Lung (tissue), 12 donors: ENCODE data around the gene SLC25A33. TPM values are rescaled to one million over a fixed set of nuclear protein-coding genes. Genes with fewer than 3 reads are reported as not detected.
"Not testable (repeated sequence)": the region's sequence is repeated elsewhere in the genome, so short reads cannot be mapped to it uniquely, and the experiment has no call there.

Experiments
- ATAC-seq: fragments of 200-7000 bp; cut with Tn5 transposase; one replicate; pipeline ENCODE4 v1.9.1; 2020; ENCODE audit warnings: moderate number of reproducible peaks; ENCODE audit not compliant: insufficient read depth, low FRiP score
- DNase-seq, 3 donors: peaks; one replicate each; pipeline ENCODE4 v3.0.0-alpha.2; 2013 to 2017
- H3K27ac ChIP-seq, 2 donors: one replicate each; pipeline ENCODE4 v1.5.1; 2013; ENCODE audit warnings: mild to moderate bottlenecking in 2 of 2, moderate library complexity in 2 of 2, control low read depth in 1 of 2, inconsistent platforms in 1 of 2, low read depth in 1 of 2, low read length in 1 of 2
- H3K27me3 ChIP-seq, 3 donors: one replicate each; pipeline ENCODE4 v1.5.1; 2013; ENCODE audit warnings: low read length in 2 of 3; ENCODE audit not compliant: control insufficient read depth in 3 of 3, insufficient read depth in 3 of 3
- H3K36me3 ChIP-seq, 4 donors: one replicate each; pipeline ENCODE4 v1.5.1; 2013; ENCODE audit warnings: low read length in 4 of 4, mild to moderate bottlenecking in 1 of 4, moderate library complexity in 1 of 4; ENCODE audit not compliant: control insufficient read depth in 4 of 4, insufficient read depth in 4 of 4
- H3K4me1 ChIP-seq, 5 donors: one replicate each; pipeline ENCODE4 v1.5.1; 2013; ENCODE audit warnings: low read length in 5 of 5, mild to moderate bottlenecking in 2 of 5, moderate library complexity in 1 of 5; ENCODE audit not compliant: control insufficient read depth in 5 of 5, insufficient read depth in 5 of 5
- H3K4me3 ChIP-seq: one replicate; pipeline ENCODE4 v1.5.1; 2013; ENCODE audit warnings: mild to moderate bottlenecking, control low read depth, moderate library complexity
- H3K9ac ChIP-seq, 2 donors: one replicate each; pipeline ENCODE4 v1.5.1; 2013; ENCODE audit warnings: low read length in 2 of 2, control low read depth in 1 of 2; ENCODE audit not compliant: insufficient read depth in 1 of 2
- H3K9me3 ChIP-seq, 4 donors: one replicate each; pipeline ENCODE4 v1.5.1; 2013; ENCODE audit warnings: low read length in 3 of 4, mild to moderate bottlenecking in 1 of 4, moderate library complexity in 1 of 4; ENCODE audit not compliant: control insufficient read depth in 4 of 4, insufficient read depth in 3 of 4
- CTCF ChIP-seq: IDR thresholded peaks from 2 replicates; pipeline ENCODE4 v1.5.1; 2012; ENCODE audit warnings: mild to moderate bottlenecking; ENCODE audit errors: control extremely low read depth, extremely low read depth
- WGBS, 2 donors: extraction: QIAGEN DNeasy Blood & Tissue Kit; methylation state at CpG; one replicate each; pipeline ENCODE4 v1.1.7; 2013; 5-methylcytosine and 5-hydroxymethylcytosine counted together
- polyA plus RNA-seq, 2 donors: library from polyadenylated mRNA; stranded (reverse); fragments of 200-250 nt; gene quantifications; one replicate each; pipeline ENCODE4 v1.2.1, GENCODE V29; 2013
- total RNA-seq, 2 donors: library from RNA; depleted of rRNA in 1 of 2; stranded (reverse); fragments of >200 nt in 1 of 2; gene quantifications; one replicate each; pipeline ENCODE4 v1.2.1, GENCODE V29; 2014 to 2021
- donor health status: control.
- donor health status: control.
- donor health status: Bipolar disorder and iron deficiency.
- donor health status: healthy.
- donor health status: DM: yes; HTN: yes; CAD: no.

Gene SLC25A33
- total and polyA plus RNA-seq, 4 donors = 3.2 to 5.2 (median 4.5) TPM

- no peak for DNase-seq
- Histone ChIP-seq H3K4me1 (no peaks in the 10 kb centered on the region), H3K4me3 (no peak overlapping the region), H3K9ac (no peak overlapping the region), H3K27ac (no peak overlapping the region), H3K9me3 (no peaks in the 10 kb centered on the region), H3K27me3 (no peaks in the 10 kb centered on the region), H3K36me3 (no peaks in the 10 kb centered on the region)
- WGBS, 2 donors = 93 to 98% methylated on average over 2 of the region's 2 CpGs
- no peak for ATAC-seq
- TF ChIP-seq CTCF = no peak
These were observed 84.8 kb downstream of the SLC25A33 start for GRCh38 chr1:9624081-9624480.

- H3K9ac ChIP-seq, H3K27me3 ChIP-seq, DNase-seq, H3K36me3 ChIP-seq, H3K9me3 ChIP-seq, ATAC-seq, H3K27ac ChIP-seq, H3K4me3 ChIP-seq, H3K4me1 ChIP-seq: not testable (repeated sequence)
- 95 to 98% methylated on average over 3 of the region's 3 CpGs for WGBS, 2 donors
These were observed 85.8 kb downstream of the SLC25A33 start for GRCh38 chr1:9625030-9625429.

- ATAC-seq (no peak), DNase-seq (no peak)
- WGBS, 2 donors = 31 to 54% methylated on average over 9 of the region's 9 CpGs
- no peak overlapping the region for H3K4me3 ChIP-seq
- TF ChIP-seq CTCF = no peak
- H3K9me3 ChIP-seq = no peaks in the 10 kb centered on the region
- H3K9ac ChIP-seq = no peak overlapping the region
- no peaks in the 10 kb centered on the region for H3K27me3 ChIP-seq
- no peaks in the 10 kb centered on the region for H3K4me1 ChIP-seq
- no peaks in the 10 kb centered on the region for H3K36me3 ChIP-seq
- no peak overlapping the region for H3K27ac ChIP-seq
These were observed 86.9 kb downstream of the SLC25A33 start for GRCh38 chr1:9626201-9626608.

- DNase-seq (no peak), ATAC-seq (no peak)
- Histone ChIP-seq H3K36me3 (no peaks in the 10 kb centered on the region), H3K4me1 (no peaks in the 10 kb centered on the region), H3K27ac (peak overlapping the region in 1 of 2 donors; percentile 26), H3K9me3 (no peaks in the 10 kb centered on the region), H3K4me3 (no peak overlapping the region), H3K9ac (no peak overlapping the region), H3K27me3 (no peaks in the 10 kb centered on the region)
- TF ChIP-seq CTCF = no peak
- WGBS, 2 donors = 46 to 57% methylated on average over 23 of the region's 23 CpGs
These were observed 89.5 kb downstream of the SLC25A33 start for GRCh38 chr1:9628541-9629444.
